ENCODE measurements around the gene ERMAP.
"Not testable (repeated sequence)": the region's sequence is repeated elsewhere in the genome, so short reads cannot be mapped to it uniquely, and the experiment has no call there.

ERMAP gene

DNA sequence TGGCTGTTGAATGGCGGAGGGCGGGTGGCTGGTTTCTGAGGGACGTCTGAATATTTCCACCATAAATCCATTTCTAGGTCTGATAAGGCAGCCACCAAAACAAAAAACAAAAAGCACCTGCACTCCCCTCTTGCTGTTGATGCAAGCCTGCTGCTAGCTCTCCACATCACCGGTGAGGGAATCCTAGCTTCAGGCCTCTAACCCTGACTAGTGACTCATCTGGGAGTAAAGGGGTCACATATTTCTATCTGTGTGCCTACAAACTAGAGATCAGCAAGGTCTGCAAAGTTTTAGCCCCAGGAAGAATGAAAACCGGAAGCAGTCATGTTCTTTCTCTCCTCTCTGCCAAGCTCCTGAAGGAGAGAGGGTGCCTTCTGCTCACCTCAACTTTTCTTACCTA is 10.3 kb upstream of the ERMAP start:
- no peak overlapping the region for H3K4me3 ChIP-seq (IDR thresholded peaks at IDR 0.05; ENCODE audit: insufficient read depth, low read depth, low read length)
- H3K4me1 ChIP-seq (ENCODE audit: low read depth, poor library complexity, severe bottlenecking): no peaks in the 10 kb centered on the region
- H4K20me1 ChIP-seq (ENCODE audit: insufficient read depth): no peaks in the 10 kb centered on the region
- no peaks in the 10 kb centered on the region for H3K27me3 ChIP-seq (ENCODE audit: insufficient read depth, low read depth)
- TF ChIP-seq, protein P1, sequence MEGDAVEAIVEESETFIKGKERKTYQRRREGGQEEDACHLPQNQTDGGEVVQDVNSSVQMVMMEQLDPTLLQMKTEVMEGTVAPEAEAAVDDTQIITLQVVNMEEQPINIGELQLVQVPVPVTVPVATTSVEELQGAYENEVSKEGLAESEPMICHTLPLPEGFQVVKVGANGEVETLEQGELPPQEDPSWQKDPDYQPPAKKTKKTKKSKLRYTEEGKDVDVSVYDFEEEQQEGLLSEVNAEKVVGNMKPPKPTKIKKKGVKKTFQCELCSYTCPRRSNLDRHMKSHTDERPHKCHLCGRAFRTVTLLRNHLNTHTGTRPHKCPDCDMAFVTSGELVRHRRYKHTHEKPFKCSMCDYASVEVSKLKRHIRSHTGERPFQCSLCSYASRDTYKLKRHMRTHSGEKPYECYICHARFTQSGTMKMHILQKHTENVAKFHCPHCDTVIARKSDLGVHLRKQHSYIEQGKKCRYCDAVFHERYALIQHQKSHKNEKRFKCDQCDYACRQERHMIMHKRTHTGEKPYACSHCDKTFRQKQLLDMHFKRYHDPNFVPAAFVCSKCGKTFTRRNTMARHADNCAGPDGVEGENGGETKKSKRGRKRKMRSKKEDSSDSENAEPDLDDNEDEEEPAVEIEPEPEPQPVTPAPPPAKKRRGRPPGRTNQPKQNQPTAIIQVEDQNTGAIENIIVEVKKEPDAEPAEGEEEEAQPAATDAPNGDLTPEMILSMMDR (conservative IDR thresholded peaks at IDR 0.05; ENCODE audit: low read depth, low read length): no peak
- no peak overlapping the region for H3K9ac ChIP-seq
- H3K4me2 ChIP-seq: no peak overlapping the region
- no peak overlapping the region for H3K27ac ChIP-seq
- H3K36me3 ChIP-seq (ENCODE audit: insufficient read depth): no peaks in the 10 kb centered on the region
- H3K79me2 ChIP-seq (ENCODE audit: insufficient read depth, low read depth): no peaks in the 10 kb centered on the region
- H2AFZ ChIP-seq (ENCODE audit: low read depth): no peak overlapping the region

DNA sequence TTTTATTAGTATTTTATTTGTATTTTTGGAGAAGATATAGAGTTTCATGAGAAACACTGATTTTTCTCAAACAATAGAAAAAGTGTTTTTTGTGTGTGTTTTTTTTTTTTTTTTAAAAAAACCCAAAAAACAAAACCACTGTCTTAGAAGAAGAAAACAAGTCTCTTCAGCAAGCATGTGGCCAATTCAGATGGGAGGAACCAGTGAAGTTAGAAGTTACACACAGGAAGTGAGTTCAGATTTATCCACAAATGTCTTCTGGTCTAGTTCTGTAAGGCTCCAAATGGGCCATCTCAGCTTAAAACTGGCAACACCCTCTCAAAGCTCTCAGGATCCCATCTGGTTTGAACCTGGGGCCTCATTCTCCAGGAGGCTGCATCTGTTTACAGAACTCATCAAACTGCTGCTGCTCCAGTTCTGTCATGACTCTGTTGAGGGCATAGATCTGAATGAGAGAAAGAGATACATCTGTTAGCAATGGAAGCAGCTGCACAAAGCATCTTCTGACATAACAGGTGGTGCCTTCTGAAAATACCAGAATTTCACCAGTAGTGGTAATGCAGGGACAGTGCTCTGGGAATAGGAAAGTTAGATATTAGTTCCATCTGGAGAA is 9.8 kb upstream of the ERMAP start:
- Histone ChIP-seq H3K79me2 (ENCODE audit: insufficient read depth, low read depth) (no peaks in the 10 kb centered on the region), H3K27ac (no peak overlapping the region), H4K20me1 (ENCODE audit: insufficient read depth) (no peaks in the 10 kb centered on the region), H3K27me3 (ENCODE audit: insufficient read depth, low read depth) (no peaks in the 10 kb centered on the region), H3K9ac (no peak overlapping the region), H3K36me3 (ENCODE audit: insufficient read depth) (no peaks in the 10 kb centered on the region), H3K4me1 (ENCODE audit: low read depth, poor library complexity, severe bottlenecking) (no peaks in the 10 kb centered on the region), H3K4me2 (no peak overlapping the region), H2AFZ (ENCODE audit: low read depth) (no peak overlapping the region), H3K4me3 (IDR thresholded peaks at IDR 0.05; ENCODE audit: insufficient read depth, low read depth, low read length) (no peak overlapping the region)
- TF ChIP-seq, protein P1 (conservative IDR thresholded peaks at IDR 0.05; ENCODE audit: low read depth, low read length): no peak

DNA sequence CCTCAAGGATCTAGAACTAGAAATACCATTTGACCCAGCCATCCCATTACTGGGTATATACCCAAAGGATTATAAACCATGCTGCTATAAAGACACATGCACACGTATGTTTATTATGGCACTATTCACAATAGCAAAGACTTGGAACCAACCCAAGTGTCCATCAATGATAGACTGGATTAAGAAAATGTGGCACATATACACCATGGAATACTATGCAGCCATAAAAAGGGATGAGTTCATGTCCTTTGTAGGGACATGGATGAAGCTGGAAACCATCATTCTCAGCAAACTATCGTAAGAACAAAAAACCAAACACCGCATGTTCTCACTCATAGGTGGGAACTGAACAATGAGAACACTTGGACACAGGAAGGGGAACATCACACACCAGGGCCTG is 2.1 kb upstream of the ERMAP start:
- H3K9ac ChIP-seq; H3K36me3 ChIP-seq (ENCODE audit: insufficient read depth); H3K27ac ChIP-seq; H3K79me2 ChIP-seq (ENCODE audit: insufficient read depth, low read depth); H3K27me3 ChIP-seq (ENCODE audit: insufficient read depth, low read depth); H3K4me3 ChIP-seq (IDR thresholded peaks at IDR 0.05; ENCODE audit: insufficient read depth, low read depth, low read length); H4K20me1 ChIP-seq (ENCODE audit: insufficient read depth); H3K4me2 ChIP-seq; H2AFZ ChIP-seq (ENCODE audit: low read depth): not testable (repeated sequence)
- H3K4me1 ChIP-seq (ENCODE audit: low read depth, poor library complexity, severe bottlenecking): peaks cover 18% of the 10 kb centered on the region

DNA sequence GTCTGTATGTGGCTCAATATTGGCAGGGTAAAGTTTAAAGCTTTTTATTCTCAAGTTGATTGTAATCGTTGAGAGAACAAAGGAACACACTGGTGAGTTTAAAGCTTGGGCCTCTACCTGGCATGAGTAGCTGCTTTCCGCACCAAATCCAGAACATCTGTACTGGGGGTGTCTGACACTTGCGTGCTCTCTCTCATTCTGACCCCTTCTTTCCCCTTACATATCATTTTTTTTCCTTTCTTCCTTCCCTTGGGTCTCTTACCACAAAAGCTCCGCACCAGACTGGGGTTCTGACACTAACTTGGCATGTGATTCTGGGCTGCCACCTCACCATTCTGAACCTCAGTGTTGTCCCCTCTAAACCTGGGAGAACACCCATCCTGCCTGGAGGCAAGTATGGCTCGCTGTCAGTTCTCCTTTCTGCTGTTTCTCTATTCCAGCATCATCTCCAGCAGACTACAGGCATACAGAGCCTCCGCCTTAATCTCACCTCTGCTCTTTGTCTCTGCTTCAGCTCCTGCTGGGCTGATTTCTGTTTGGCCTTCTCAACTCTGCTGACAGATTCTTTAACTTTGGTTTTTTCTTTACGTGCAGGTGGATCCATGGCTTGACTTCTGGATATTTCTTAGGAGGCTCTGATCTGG is 859 bp upstream of the ERMAP start:
- Histone ChIP-seq H3K79me2 (ENCODE audit: insufficient read depth, low read depth) (no peaks in the 10 kb centered on the region), H3K27ac (peak overlapping the region; percentile 39), H4K20me1 (ENCODE audit: insufficient read depth) (no peaks in the 10 kb centered on the region), H2AFZ (ENCODE audit: low read depth) (peak overlapping the region; percentile 95), H3K4me1 (ENCODE audit: low read depth, poor library complexity, severe bottlenecking) (peaks cover 18% of the 10 kb centered on the region), H3K9ac (peak overlapping the region; percentile 57; the same call in 1 of the 2 replicates), H3K4me2 (peak overlapping the region; percentile 79), H3K27me3 (ENCODE audit: insufficient read depth, low read depth) (no peaks in the 10 kb centered on the region), H3K4me3 (IDR thresholded peaks at IDR 0.05; ENCODE audit: insufficient read depth, low read depth, low read length) (peak overlapping the region; percentile 79), H3K36me3 (ENCODE audit: insufficient read depth) (no peaks in the 10 kb centered on the region)
- TF ChIP-seq, protein P1 (conservative IDR thresholded peaks at IDR 0.05; ENCODE audit: low read depth, low read length): no peak

DNA sequence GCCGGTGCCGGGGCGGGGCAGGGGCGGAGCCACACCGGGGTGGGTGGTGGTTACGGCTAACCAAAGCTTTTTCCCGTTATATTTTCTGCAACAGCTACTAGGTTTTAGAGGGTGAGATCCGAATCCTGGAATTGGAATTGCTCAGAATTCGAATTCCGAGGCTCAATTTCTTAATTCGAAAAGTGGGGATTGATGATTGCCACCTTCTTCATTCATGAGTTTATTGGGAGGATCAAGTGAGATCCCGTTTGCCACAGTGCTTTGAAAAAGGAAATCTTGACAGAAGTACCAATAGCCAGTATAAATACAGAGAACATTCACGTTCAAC is 482 bp downstream of the ERMAP start:
- Histone ChIP-seq H2AFZ (ENCODE audit: low read depth) (peak overlapping the region; percentile 79), H3K4me3 (IDR thresholded peaks at IDR 0.05; ENCODE audit: insufficient read depth, low read depth, low read length) (no peak overlapping the region), H3K9ac (peak overlapping the region; percentile 88; the same call in 1 of the 2 replicates)

More for the DNA sequence above, 482 bp downstream of the ERMAP start:
- Histone ChIP-seq H4K20me1 (ENCODE audit: insufficient read depth) (no peaks in the 10 kb centered on the region), H3K36me3 (ENCODE audit: insufficient read depth) (no peaks in the 10 kb centered on the region), H3K79me2 (ENCODE audit: insufficient read depth, low read depth) (no peaks in the 10 kb centered on the region), H3K4me1 (ENCODE audit: low read depth, poor library complexity, severe bottlenecking) (peaks cover 18% of the 10 kb centered on the region), H3K27ac (no peak overlapping the region; the same call in 1 of the 2 replicates), H3K27me3 (ENCODE audit: insufficient read depth, low read depth) (no peaks in the 10 kb centered on the region), H3K4me2 (peak overlapping the region; percentile 95)
- TF ChIP-seq, protein P1 (conservative IDR thresholded peaks at IDR 0.05; ENCODE audit: low read depth, low read length): no peak
